Dermis microvascular lymphatic vessel endothelial cell (primary cell): Measurements from ENCODE around the gene SNX10. TPM values are rescaled to one million over a fixed set of nuclear protein-coding genes. Genes with fewer than 3 reads are reported as not detected.
A peak's percentile ranks its signal among the peaks of the same experiment; 100 is the strongest.

Experiments used
- DNase-seq, 2 donors: peaks; one replicate each; pipeline versions ENCODE4 v3.0.0 to v3.0.0-alpha.2; 2010; ENCODE audit warnings: low read depth in 2 of 2
- total RNA-seq: library from RNA; depleted of rRNA; stranded (reverse); fragments of >200 nt; gene quantifications from 2 replicates; pipeline ENCODE4 v1.2.1, GENCODE V29; 2014

Gene SNX10
- total RNA-seq, 1 donor from 2014 or later = 2.7 TPM

DNA sequence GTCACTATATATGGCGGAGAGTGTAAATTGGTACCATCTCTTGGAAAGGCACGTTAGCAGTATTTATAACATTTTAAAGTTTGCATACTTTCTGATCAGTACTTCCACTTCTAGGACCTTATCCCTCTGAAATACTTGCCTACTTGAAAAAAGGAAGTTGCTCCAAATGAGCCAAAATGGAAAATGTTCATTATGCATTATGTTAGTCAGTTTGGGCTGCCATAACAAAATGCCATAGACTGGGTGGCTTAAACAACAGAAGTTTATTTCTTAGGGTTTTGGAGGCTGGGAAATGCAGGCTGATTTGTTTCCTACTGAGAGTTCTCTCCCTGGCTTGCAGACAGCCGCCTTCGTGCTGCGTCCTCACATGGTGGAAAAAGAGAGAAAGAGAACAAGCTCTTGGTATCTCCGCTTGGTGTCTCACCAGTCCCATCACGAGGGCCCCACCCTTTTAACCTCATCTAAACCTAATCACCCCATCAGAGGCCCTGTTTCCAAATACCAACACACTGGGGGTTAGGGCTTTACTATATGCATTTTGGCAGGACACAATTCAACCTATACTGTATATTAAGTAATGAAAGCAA, 6.9 kb downstream of the SNX10 start:
- no peak for DNase-seq

GRCh38 chr7:26305090-26305868, 13.6 kb downstream of the SNX10 start:
- DNase-seq = no peak

DNA sequence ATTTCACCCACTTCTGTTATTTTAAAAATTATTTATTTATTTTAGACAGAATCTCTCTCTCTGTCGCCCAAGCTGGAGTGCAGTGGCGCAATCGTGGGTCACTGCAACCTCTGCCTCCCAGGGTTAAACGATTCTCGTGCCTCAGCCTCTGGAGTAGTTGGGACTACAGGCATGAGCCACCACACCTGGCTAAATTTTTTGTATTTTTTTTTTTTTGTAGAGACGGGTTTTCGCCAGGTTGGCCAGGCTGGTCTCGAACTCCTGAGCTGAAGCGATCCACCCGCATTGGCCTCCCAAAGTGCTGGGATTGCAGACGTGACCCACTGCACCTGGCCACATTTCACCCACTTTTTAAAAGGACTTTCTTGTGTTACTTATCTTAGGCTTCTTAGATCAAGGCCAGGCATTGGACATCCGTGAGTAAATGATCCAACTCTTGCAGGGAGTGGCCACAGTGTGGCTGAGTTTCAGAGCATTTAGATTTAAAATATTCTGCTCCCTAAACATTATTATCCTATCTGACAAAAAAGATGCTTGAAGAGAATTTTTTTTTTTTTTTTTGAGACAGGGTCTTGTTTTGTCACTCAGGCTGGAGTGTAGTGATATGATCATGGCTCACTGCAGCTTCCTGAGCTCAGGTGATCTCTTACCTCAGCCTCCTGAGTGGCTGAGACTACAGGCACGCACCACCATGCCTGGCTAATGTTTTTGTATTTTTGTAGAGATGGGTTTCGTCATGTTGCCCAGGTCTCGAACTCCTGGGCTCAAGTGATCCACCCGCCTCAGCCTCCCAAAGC, 14.4 kb downstream of the SNX10 start:
- DNase-seq = no peak

DNA sequence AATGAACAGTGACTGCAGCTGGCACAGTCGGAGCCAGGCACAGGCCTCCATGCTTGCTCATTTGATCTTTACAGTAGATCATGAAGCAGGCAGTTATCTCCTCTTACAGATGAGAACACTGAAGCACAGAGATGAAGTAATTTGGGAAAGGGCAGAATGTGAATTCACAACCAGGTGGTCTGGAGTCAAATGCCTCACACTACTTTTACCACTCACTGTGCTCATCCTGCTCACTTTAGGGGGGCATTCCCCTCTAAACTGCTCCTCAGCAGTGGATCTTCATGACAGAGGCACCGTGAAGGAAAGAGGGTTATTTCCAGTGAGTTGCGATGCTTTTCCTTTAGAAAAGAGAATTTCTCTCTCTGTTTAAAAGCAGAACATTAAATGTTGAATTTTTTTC, 15.1 kb downstream of the SNX10 start:
- no peak for DNase-seq

DNA sequence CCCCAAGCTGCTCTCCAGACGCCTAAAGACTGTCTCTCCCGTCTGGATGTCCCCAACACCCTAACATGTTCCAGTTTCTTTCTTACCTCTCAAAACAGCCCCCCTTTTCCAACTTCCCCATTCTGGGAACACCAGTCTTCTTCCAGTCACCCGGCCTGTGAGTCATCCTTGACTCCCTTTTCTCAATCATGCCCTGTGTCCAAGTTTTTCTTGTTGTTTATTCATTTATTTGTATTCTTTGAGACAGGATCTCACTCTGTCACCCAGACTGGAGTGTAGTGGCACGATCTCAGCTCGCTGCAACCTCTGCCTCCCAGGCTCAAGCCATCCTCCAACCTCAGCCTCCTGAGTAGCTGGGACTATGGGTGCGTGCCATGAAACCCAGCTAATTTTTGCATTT, 15.6 kb downstream of the SNX10 start:
- DNase-seq = no peak

GRCh38 chr7:26307791-26308190, 16.1 kb downstream of the SNX10 start:
- no peak for DNase-seq

GRCh38 chr7:26308551-26308950, 16.9 kb downstream of the SNX10 start:
- DNase-seq = no peak

GRCh38 chr7:26309089-26309488, 17.4 kb downstream of the SNX10 start:
- no peak for DNase-seq

DNA sequence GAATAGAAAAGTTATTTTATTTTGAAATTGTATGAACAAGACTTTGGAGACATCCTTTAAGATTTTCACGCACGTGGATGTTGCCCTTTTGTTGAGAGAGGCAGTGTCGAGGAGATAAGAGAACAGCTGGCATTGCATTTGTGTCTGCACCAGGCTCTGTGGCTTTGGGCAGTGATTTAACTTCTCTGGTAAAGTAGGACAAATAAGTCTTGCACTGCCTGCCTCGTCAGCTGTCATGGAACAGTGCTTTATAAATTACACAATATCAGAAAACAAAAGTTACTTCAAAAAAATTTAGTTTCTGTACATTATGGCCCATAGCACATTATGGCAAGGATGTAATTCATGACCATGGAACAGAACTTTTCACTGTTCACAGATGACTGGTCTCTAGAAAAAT, 20.1 kb downstream of the SNX10 start:
- DNase-seq = no peak

- DNase-seq = no peak
Observed at GRCh38 chr7:26317211-26317610, 25.5 kb downstream of the SNX10 start.

DNA sequence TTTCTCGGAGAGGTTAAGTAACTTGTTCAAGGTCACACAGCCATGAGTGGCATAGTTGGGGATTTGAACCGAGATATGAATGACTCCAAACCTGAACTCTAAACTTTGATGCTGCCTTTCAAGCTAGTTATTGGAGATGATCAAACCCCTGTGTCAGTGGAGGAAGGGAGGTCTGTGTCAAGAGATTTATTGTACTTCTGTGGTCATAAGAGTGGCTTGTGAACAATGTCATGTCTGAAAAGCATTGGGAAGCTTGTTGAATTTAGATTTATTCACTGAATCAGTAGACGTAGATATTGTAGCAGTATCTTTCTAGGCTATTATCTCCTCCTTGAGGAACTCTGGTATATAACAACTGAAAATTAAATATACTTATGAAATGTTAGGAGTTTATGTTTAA, 27.3 kb downstream of the SNX10 start:
- DNase-seq = no peak

- no peak for DNase-seq
Observed at GRCh38 chr7:26319636-26320035, 28.0 kb downstream of the SNX10 start.

DNA sequence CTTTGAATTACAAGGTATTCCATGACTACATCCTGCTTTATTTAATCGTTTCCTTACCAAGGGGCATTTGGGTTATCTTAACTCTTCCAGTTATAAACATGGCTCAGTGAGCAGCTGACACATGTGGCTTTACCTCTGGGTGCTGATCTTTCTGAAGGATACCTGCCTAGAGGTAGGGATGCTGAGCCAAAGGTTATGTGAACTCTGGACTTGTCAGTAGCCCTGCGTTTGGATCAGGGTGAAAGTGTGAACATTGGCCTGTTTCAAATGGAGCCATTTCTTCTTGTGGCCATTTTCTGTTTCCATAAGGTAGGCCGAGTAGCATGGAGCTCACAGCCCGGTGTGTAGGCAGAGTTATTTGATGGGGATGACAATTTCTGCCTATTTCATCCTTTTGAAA, 29.2 kb downstream of the SNX10 start:
- DNase-seq = no peak

DNA sequence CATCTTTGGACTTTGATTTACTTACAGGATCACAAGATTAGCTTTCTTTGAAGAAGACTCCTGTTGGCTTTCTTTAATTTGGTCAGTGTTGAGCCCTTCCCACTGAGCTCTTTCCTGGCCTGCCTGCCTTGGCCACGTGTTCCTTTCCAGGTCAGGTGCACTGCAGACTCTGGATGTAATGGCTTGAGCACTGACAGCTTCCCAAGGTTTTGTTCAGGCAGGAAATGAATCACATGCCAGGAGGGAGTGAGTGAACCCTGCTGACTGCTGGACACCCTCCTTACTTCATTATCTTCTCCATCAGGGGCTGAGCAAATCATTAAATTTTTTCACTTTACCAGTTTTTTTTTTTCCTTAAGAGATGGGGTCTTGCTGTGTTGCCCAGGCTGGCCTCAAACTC, 29.8 kb downstream of the SNX10 start:
- peak in 1 of 2 donors; percentile 25 for DNase-seq

- no peak for DNase-seq
Observed at GRCh38 chr7:26326211-26326610, 34.5 kb downstream of the SNX10 start.

GRCh38 chr7:26328498-26329390, 37.1 kb downstream of the SNX10 start:
- DNase-seq = no peak

- no peak for DNase-seq
Observed at GRCh38 chr7:26329520-26330255, 38.0 kb downstream of the SNX10 start.

DNA sequence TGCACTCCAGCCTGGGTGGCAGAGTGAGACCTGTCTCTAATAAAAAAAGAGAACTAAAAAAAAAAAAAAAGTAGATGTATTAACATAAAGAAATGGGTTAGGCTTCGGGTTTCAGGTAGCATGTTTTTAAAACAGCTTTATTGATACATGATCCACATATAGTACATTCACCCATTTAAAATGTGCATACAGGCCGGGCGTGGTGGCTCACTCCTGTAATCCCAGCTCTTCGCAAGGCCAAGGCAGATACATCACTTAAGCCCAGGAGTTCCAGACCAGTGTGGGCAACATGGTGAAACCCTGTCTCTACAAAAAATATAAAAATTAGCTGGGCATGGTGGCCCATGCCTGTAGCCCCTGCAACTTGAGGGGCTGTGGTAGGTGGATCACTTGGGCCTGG, 39.5 kb downstream of the SNX10 start:
- no peak for DNase-seq

GRCh38 chr7:26331789-26332188, 40.1 kb downstream of the SNX10 start:
- DNase-seq = no peak

DNA sequence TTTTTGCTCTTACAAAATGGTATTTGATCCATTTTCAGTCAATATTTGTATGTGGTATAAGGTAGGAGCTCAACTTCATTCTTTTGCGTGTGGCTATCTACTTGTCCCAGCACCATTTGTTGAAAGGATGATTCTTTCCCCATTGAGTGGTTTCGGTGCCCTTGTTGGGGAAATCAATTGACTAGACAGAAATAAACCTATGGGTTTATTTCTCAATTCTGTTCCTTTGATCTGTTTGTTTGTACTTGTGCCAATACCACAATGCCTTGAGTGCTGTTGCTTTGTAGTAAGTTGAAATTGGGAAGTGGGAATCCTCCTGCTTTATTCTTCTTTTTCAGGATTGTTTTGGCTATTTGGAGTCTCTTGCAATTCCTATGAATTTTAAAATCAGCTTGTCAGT, 41.0 kb downstream of the SNX10 start:
- no peak for DNase-seq
